SIG-M5 (cell line): ENCODE data around the gene ZDHHC14.
"Not testable (repeated sequence)": the region's sequence is repeated elsewhere in the genome, so short reads cannot be mapped to it uniquely, and the experiment has no call there.

Experiments
- DNase-seq: peaks from one replicate; lab custom pipeline; 2025; lab: John Stamatoyannopoulos, UW

The ZDHHC14 gene

GRCh38 chr6:157445277-157446009 lies 64.5 kb downstream of the ZDHHC14 start:
- no peak for DNase-seq

- no peak for DNase-seq
Measured at GRCh38 chr6:157447735-157448134, 66.7 kb downstream of the ZDHHC14 start.

GRCh38 chr6:157449610-157450009 lies 68.6 kb downstream of the ZDHHC14 start:
- DNase-seq = no peak

GRCh38 chr6:157450931-157451742 lies 70.1 kb downstream of the ZDHHC14 start:
- DNase-seq = no peak

GRCh38 chr6:157452096-157452495 lies 71.1 kb downstream of the ZDHHC14 start:
- DNase-seq = no peak

GRCh38 chr6:157453131-157453530 lies 72.1 kb downstream of the ZDHHC14 start:
- DNase-seq = no peak

GRCh38 chr6:157453978-157454377 lies 73.0 kb downstream of the ZDHHC14 start:
- no peak for DNase-seq

GRCh38 chr6:157454762-157455714 lies 74.0 kb downstream of the ZDHHC14 start:
- no peak for DNase-seq

GRCh38 chr6:157455731-157456523 lies 74.9 kb downstream of the ZDHHC14 start:
- no peak for DNase-seq

GRCh38 chr6:157456524-157456829 lies 75.5 kb downstream of the ZDHHC14 start:
- DNase-seq = no peak

- DNase-seq = no peak
Measured at GRCh38 chr6:157457787-157458186, 76.8 kb downstream of the ZDHHC14 start.

GRCh38 chr6:157459327-157459726 lies 78.3 kb downstream of the ZDHHC14 start:
- no peak for DNase-seq

GRCh38 chr6:157460182-157460999 lies 79.4 kb downstream of the ZDHHC14 start:
- DNase-seq = no peak

GRCh38 chr6:157461000-157461915 lies 80.3 kb downstream of the ZDHHC14 start:
- no peak for DNase-seq

- no peak for DNase-seq
Measured at GRCh38 chr6:157462956-157463742, 82.2 kb downstream of the ZDHHC14 start.

GRCh38 chr6:157463743-157464135 lies 82.7 kb downstream of the ZDHHC14 start:
- not testable (repeated sequence) for DNase-seq

GRCh38 chr6:157464653-157465535 lies 83.9 kb downstream of the ZDHHC14 start:
- DNase-seq = no peak

GRCh38 chr6:157466342-157466648 lies 85.3 kb downstream of the ZDHHC14 start:
- DNase-seq = no peak
